H1 (cell line): ENCODE results near the gene PPOX.

ENCODE experiments used
- CTCF ChIP-seq, 3 experiments: IDR thresholded peaks; 1 replicate in 2 of 3; 2 replicates in 1 of 3; pipeline versions ENCODE4 v1.5.1 to v1.6.1; 2011; ENCODE audit warnings: low read length in 3 of 3, mild to moderate bottlenecking in 3 of 3, inconsistent platforms in 2 of 3, low read depth in 1 of 3, moderate library complexity in 1 of 3; ENCODE audit not compliant: insufficient read depth in 1 of 3; ENCODE audit errors: control extremely low read depth in 1 of 3
- EP300 ChIP-seq, 2 experiments: IDR thresholded peaks; 1 replicate in 1 of 2; 2 replicates in 1 of 2; pipeline ENCODE4 v1.6.1; 2011 to 2012; ENCODE audit warnings: low read depth in 2 of 2, low read length in 2 of 2, mild to moderate bottlenecking in 2 of 2, borderline replicate concordance in 1 of 2, inconsistent platforms in 1 of 2, moderate library complexity in 1 of 2
- GTF2F1 ChIP-seq: IDR thresholded peaks from 2 replicates; pipeline ENCODE4 v1.6.1; 2012; ENCODE audit warnings: low read depth, low read length, improper control_type of control experiment, borderline replicate concordance
- MAX ChIP-seq: IDR thresholded peaks from 2 replicates; pipeline ENCODE4 v1.6.1; 2012; ENCODE audit warnings: inconsistent platforms
- POLR2A ChIP-seq, 2 experiments: IDR thresholded peaks; 1 replicate in 1 of 2; 2 replicates in 1 of 2; pipeline ENCODE4 v1.6.1; 2011; ENCODE audit warnings: low read depth in 2 of 2, low read length in 2 of 2, mild to moderate bottlenecking in 2 of 2; ENCODE audit errors: control extremely low read depth in 1 of 2
- POLR2AphosphoS5 ChIP-seq: IDR thresholded peaks from 2 replicates; pipeline ENCODE4 v1.6.1; 2011; ENCODE audit warnings: low read depth, low read length
- SIRT6 ChIP-seq: IDR thresholded peaks from one replicate; pipeline ENCODE4 v1.7.1; 2012; ENCODE audit warnings: low read length, inconsistent platforms
- SP2 ChIP-seq: IDR thresholded peaks from 2 replicates; pipeline ENCODE4 v1.6.1; 2012; ENCODE audit warnings: mild to moderate bottlenecking, low read length, inconsistent platforms
- SUZ12 ChIP-seq: fragments of 200-600 bp; sonication (generic); IDR thresholded peaks from 2 replicates; pipeline ENCODE4 v1.6.1; 2012; ENCODE audit warnings: mild to moderate bottlenecking, inconsistent platforms, low read length, moderate library complexity, mixed read lengths

- TF ChIP-seq EP300 (IDR thresholded peaks at IDR 0.05; ENCODE audit: borderline replicate concordance in 1 of 2, low read depth in 2 of 2, low read length in 2 of 2) (no peak), CTCF (IDR thresholded peaks at IDR 0.05; ENCODE audit: control extremely low read depth in 1 of 3, insufficient read depth in 1 of 3, low read depth in 1 of 3, low read length in 3 of 3) (no peak), SP2 (no peak), POLR2AphosphoS5 (no peak), MAX (no peak), GTF2F1 (no peak), SIRT6 (no peak), SUZ12 (no peak), POLR2A (IDR thresholded peaks at IDR 0.05; ENCODE audit: control extremely low read depth in 1 of 2, low read depth in 2 of 2, low read length in 2 of 2) (no peak)
Measured at GRCh38 chr1:161191971-161192370, 25.7 kb downstream of the PPOX start.
